ENCODE results near the gene STARD3. TPM values are rescaled to one million over a fixed set of nuclear protein-coding genes. Genes with fewer than 3 reads are reported as not detected.
A peak's percentile ranks its signal among the peaks of the same experiment; 100 is the strongest.

The STARD3 gene
- total and polyA plus RNA-seq, 9 of the 15 experiments (the other 6 are each of a cell fraction or from before 2014, with no cell fraction given) = 0.63 to 87.0 (median 46.0) TPM

- TF ChIP-seq MEF2D (tag; conservative IDR thresholded peaks at IDR 0.05; ENCODE audit: low read depth) (no peak), BRCA1 (IDR thresholded peaks at IDR 0.05) (no peak), BRCA1 (CRISPR knock-in tag; IDR thresholded peaks at IDR 0.05) (no peak), DNMT1 (IDR thresholded peaks at IDR 0.05) (no peak), MLLT1 (IDR thresholded peaks at IDR 0.05) (peak; percentile 65 to 71; a peak in 3 of 4 replicates), SIRT6 (IDR thresholded peaks at IDR 0.05; ENCODE audit: low read depth, low read length) (no peak), XRCC3 (IDR thresholded peaks at IDR 0.05) (no peak), STAG1 (CRISPR knock-in tag; IDR thresholded peaks at IDR 0.05; ENCODE audit: borderline replicate concordance) (no peak), BHLHE40 (IDR thresholded peaks at IDR 0.05; ENCODE audit: low read length) (no peak; the same call in 1 of the 2 replicates), ILK (tag; IDR thresholded peaks at IDR 0.05; ENCODE audit: borderline replicate concordance, low read depth) (no peak), ZKSCAN8 (CRISPR knock-in tag; IDR thresholded peaks at IDR 0.05) (0 out of 2 replicates have a peak, but pooled peaks have one; percentile 61), ZBTB34 (CRISPR knock-in tag; IDR thresholded peaks at IDR 0.05) (0 out of 2 replicates have a peak, but pooled peaks have one; percentile 4), NONO (IDR thresholded peaks at IDR 0.05; ENCODE audit: low read depth in 2 of 2, low read length in 1 of 2) (peak in 1 of 2 experiments; percentile 65; a peak in 2 of 4 replicates), TBP (optimal IDR thresholded peaks at IDR 0.05; ENCODE audit: low read depth, low read length) (peak; percentile 73), SAFB (IDR thresholded peaks at IDR 0.05; ENCODE audit: borderline replicate concordance, low read depth, low read length) (no peak)
- TF ChIP-seq, protein P1, sequence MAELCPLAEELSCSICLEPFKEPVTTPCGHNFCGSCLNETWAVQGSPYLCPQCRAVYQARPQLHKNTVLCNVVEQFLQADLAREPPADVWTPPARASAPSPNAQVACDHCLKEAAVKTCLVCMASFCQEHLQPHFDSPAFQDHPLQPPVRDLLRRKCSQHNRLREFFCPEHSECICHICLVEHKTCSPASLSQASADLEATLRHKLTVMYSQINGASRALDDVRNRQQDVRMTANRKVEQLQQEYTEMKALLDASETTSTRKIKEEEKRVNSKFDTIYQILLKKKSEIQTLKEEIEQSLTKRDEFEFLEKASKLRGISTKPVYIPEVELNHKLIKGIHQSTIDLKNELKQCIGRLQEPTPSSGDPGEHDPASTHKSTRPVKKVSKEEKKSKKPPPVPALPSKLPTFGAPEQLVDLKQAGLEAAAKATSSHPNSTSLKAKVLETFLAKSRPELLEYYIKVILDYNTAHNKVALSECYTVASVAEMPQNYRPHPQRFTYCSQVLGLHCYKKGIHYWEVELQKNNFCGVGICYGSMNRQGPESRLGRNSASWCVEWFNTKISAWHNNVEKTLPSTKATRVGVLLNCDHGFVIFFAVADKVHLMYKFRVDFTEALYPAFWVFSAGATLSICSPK (IDR thresholded peaks at IDR 0.05; ENCODE audit: borderline replicate concordance) = 0 out of 2 replicates have a peak, but pooled peaks have one; percentile 46
- TF ChIP-seq, protein P2, sequence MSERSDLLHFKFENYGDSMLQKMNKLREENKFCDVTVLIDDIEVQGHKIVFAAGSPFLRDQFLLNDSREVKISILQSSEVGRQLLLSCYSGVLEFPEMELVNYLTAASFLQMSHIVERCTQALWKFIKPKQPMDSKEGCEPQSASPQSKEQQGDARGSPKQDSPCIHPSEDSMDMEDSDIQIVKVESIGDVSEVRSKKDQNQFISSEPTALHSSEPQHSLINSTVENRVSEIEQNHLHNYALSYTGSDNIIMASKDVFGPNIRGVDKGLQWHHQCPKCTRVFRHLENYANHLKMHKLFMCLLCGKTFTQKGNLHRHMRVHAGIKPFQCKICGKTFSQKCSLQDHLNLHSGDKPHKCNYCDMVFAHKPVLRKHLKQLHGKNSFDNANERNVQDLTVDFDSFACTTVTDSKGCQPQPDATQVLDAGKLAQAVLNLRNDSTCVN (CRISPR knock-in tag; IDR thresholded peaks at IDR 0.05) = peak; percentile 76
- TF ChIP-seq, protein P3, sequence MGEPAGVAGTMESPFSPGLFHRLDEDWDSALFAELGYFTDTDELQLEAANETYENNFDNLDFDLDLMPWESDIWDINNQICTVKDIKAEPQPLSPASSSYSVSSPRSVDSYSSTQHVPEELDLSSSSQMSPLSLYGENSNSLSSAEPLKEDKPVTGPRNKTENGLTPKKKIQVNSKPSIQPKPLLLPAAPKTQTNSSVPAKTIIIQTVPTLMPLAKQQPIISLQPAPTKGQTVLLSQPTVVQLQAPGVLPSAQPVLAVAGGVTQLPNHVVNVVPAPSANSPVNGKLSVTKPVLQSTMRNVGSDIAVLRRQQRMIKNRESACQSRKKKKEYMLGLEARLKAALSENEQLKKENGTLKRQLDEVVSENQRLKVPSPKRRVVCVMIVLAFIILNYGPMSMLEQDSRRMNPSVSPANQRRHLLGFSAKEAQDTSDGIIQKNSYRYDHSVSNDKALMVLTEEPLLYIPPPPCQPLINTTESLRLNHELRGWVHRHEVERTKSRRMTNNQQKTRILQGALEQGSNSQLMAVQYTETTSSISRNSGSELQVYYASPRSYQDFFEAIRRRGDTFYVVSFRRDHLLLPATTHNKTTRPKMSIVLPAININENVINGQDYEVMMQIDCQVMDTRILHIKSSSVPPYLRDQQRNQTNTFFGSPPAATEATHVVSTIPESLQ (CRISPR knock-in tag; IDR thresholded peaks at IDR 0.05) = no peak
These were observed 31.3 kb downstream of the STARD3 start, which contains the start of gene PNMT (continued) for GRCh38 chr17:39667945-39668924.
